WTC11 (cell line): ENCODE data around the gene HOXB13. TPM values are rescaled to one million over a fixed set of nuclear protein-coding genes. Genes with fewer than 3 reads are reported as not detected.

Experiments
- ATAC-seq: fragments of 200-7000 bp; cut with Tn5 transposase; 2 replicates; pipeline ENCODE4 v1.10.0; 2021; ENCODE audit warnings: mild to moderate bottlenecking, moderate library complexity
- CTCF ChIA-PET: fragments of 300-600 bp; sonication (Branson Sonifier 250); formaldehyde crosslinking; loops from one replicate; lab custom pipeline; 2021; ENCODE audit warnings: antibody characterized with exemption; lab: Charles Lee
- POLR2A ChIA-PET: fragments of 350-600 bp; sonication (Branson Sonifier 250); formaldehyde crosslinking; loops from one replicate; lab custom pipeline; 2021; ENCODE audit warnings: antibody characterized with exemption; lab: Charles Lee
- DNase-seq: peaks from one replicate; pipeline ENCODE4 v3.0.0; 2021; ENCODE audit warnings: low spot score
- H3K27ac Mint-ChIP-seq: 2 replicates; pipeline ENCODE4 v1.8.0; 2021; ENCODE audit warnings: mixed read lengths
- H3K27me3 Mint-ChIP-seq: 2 replicates; pipeline ENCODE4 v1.8.0; 2021; ENCODE audit warnings: low read depth, mild to moderate bottlenecking, moderate library complexity, mixed read lengths
- H3K36me3 Mint-ChIP-seq: 2 replicates; pipeline ENCODE4 v1.8.0; 2021; ENCODE audit warnings: mixed read lengths
- H3K4me1 Mint-ChIP-seq: 2 replicates; pipeline ENCODE4 v1.8.0; 2022; ENCODE audit warnings: mixed read lengths
- H3K4me3 Mint-ChIP-seq: 2 replicates; pipeline ENCODE4 v1.8.0; 2021; ENCODE audit warnings: mild to moderate bottlenecking, moderate library complexity, mixed read lengths
- H3K9me3 Mint-ChIP-seq: 2 replicates; pipeline ENCODE4 v1.8.0; 2021; ENCODE audit warnings: mixed read lengths
- ESRRA ChIP-seq: sonication (generic); formaldehyde crosslinking; IDR thresholded peaks from 2 replicates; pipeline ENCODE4 v1.8.1; 2022; ENCODE audit warnings: mild to moderate bottlenecking, missing genetic modification reagents, borderline replicate concordance
- GABPB1 ChIP-seq: sonication (generic); formaldehyde crosslinking; IDR thresholded peaks from 2 replicates; pipeline ENCODE4 v1.8.1; 2023; ENCODE audit warnings: mild to moderate bottlenecking, missing genetic modification reagents
- MYBL2 ChIP-seq: sonication (generic); formaldehyde crosslinking; IDR thresholded peaks from 2 replicates; pipeline ENCODE4 v1.8.1; 2023; ENCODE audit warnings: mild to moderate bottlenecking, moderate library complexity, missing genetic modification reagents
- NFATC4 ChIP-seq: fragments of 250-450 bp; sonication (Bioruptor Pico); IDR thresholded peaks from 2 replicates; pipeline ENCODE4 v1.9.0; 2021; ENCODE audit warnings: mild to moderate bottlenecking
- NFYB ChIP-seq: sonication (generic); formaldehyde crosslinking; conservative IDR thresholded peaks from 2 replicates; pipeline ENCODE4 v1.8.0; 2022; ENCODE audit warnings: low read depth, missing genetic modification reagents
- NR1H2 ChIP-seq: sonication (generic); formaldehyde crosslinking; IDR thresholded peaks from 2 replicates; pipeline ENCODE4 v1.9.0; 2021; ENCODE audit warnings: mild to moderate bottlenecking, moderate library complexity, missing genetic modification reagents
- NR3C1 ChIP-seq: sonication (generic); formaldehyde crosslinking; conservative IDR thresholded peaks from 2 replicates; pipeline ENCODE4 v1.8.1; 2023; ENCODE audit warnings: low read depth, mild to moderate bottlenecking, missing genetic modification reagents
- OVOL2 ChIP-seq: fragments of 250-450 bp; sonication (Bioruptor Pico); IDR thresholded peaks from 2 replicates; pipeline ENCODE4 v1.9.0; 2021; ENCODE audit warnings: mild to moderate bottlenecking, borderline replicate concordance
- RELA ChIP-seq: sonication (generic); formaldehyde crosslinking; IDR thresholded peaks from 2 replicates; pipeline ENCODE4 v1.8.1; 2022; ENCODE audit warnings: missing genetic modification reagents, mild to moderate bottlenecking, borderline replicate concordance
- SMAD3 ChIP-seq: sonication (generic); formaldehyde crosslinking; IDR thresholded peaks from 2 replicates; pipeline ENCODE4 v1.8.0; 2022; ENCODE audit warnings: missing genetic modification reagents, mild to moderate bottlenecking, borderline replicate concordance
- SMAD4 ChIP-seq: sonication (generic); formaldehyde crosslinking; IDR thresholded peaks from 2 replicates; pipeline ENCODE4 v1.8.0; 2022; ENCODE audit warnings: mild to moderate bottlenecking, missing genetic modification reagents
- ZBTB21 ChIP-seq: sonication (generic); formaldehyde crosslinking; IDR thresholded peaks from 2 replicates; pipeline ENCODE4 v1.8.1; 2023; ENCODE audit warnings: mild to moderate bottlenecking, missing genetic modification reagents, borderline replicate concordance
- ZNF138 ChIP-seq: sonication (generic); formaldehyde crosslinking; conservative IDR thresholded peaks from 2 replicates; pipeline ENCODE4 v1.8.1; 2022; ENCODE audit warnings: mild to moderate bottlenecking, moderate library complexity, missing genetic modification reagents
- ZNF423 ChIP-seq: fragments of 250-450 bp; sonication (Bioruptor Pico); IDR thresholded peaks from 2 replicates; pipeline ENCODE4 v2.1.2; 2022; ENCODE audit warnings: mild to moderate bottlenecking, moderate library complexity
- total RNA-seq: library from RNA; stranded (reverse); gene quantifications from 3 replicates; pipeline ENCODE4 v1.2.3, GENCODE V29; 2021
- TF ChIP-seq, protein P1 (sequence below): sonication (generic); formaldehyde crosslinking; IDR thresholded peaks from 2 replicates; pipeline ENCODE4 v1.8.1; 2022; ENCODE audit warnings: missing genetic modification reagents, borderline replicate concordance
- TF ChIP-seq, protein P2 (sequence below): fragments of 250-450 bp; sonication (Bioruptor Pico); IDR thresholded peaks from 2 replicates; pipeline ENCODE4 v1.9.0; 2021; ENCODE audit warnings: mild to moderate bottlenecking
- TF ChIP-seq, protein P3 (sequence below): sonication (generic); formaldehyde crosslinking; IDR thresholded peaks from 2 replicates; pipeline ENCODE4 v1.8.1; 2023; ENCODE audit warnings: mild to moderate bottlenecking, missing genetic modification reagents
- TF ChIP-seq, protein P4 (sequence below): sonication (generic); formaldehyde crosslinking; IDR thresholded peaks from 2 replicates; pipeline ENCODE4 v1.8.1; 2022; ENCODE audit warnings: low read depth, missing genetic modification reagents, borderline replicate concordance
- TF ChIP-seq, protein P5 (sequence below): fragments of 200-600 bp; IDR thresholded peaks from 2 replicates; pipeline ENCODE4 v1.8.0; 2022; ENCODE audit warnings: antibody characterized with exemption

Gene HOXB13
- total RNA-seq, 1 experiment from 2014 or later = 2.8 TPM

DNA sequence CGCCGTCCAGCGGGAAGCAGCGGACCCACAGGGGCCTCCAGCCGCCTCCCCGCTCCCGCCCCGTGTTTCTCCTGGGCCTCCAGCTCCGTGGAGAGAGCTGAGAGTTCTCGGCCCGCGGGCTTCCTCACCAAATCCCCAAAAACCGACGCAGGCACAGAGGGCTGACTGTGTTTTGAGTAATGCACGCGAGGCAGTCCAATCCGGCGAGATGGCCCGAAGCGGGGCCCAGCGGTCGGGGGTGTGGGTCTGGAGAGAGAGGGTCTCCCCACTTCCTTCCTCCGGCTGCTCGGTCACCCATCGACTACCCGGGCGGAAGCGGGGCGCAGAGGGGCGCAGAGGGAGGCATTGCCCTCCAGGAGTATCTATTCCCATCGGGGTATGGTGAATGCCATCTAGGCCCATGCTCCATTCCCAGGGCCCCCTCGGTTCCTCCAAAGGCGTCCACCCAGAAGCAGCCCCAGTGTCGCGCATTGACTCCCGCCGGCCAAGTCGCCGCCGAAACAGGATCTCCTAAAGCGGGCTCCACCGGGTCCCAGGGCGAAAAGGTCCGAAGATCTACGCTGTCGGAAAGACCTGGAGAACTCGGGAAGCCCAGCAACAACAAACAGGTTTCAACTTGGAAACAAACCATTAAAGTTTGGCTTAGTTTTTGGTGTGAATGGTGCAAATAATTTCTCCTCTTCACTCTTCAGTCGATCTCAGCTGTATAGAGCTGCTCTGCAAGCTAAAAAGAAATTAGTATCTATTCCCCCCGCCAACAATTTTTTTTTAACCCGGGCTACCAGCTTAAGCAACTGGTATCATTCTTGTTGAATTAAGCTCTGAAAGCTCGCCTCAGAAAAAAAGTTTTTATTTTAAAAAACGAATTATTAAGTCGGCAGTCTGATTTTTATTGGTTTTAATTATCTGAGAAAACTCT is 19.2 kb upstream of the HOXB13 start:
- Mint-ChIP-seq H3K4me3 (peak overlapping the region; percentile 47), H3K9me3 (no peaks in the 10 kb centered on the region), H3K36me3 (0 out of 2 replicates have a peak, but pooled peaks cover 4% of the 10 kb centered on the region), H3K4me1 (peaks cover 34% of the 10 kb centered on the region), H3K27ac (no peak overlapping the region), H3K27me3 (peaks cover 100% of the 10 kb centered on the region)
- ChIA-PET POLR2A (no interaction called here), CTCF (interaction anchor here (1.0 to 1.6 kb wide), 5 partner anchors 23 to 111 kb away, joined by 3 to 5 read pairs (median 4); no protein-coding TSS in a partner anchor)
- DNase-seq = peak; percentile 60
- peak; percentile 15 for ATAC-seq
- TF ChIP-seq RELA (CRISPR knock-in tag) (no peak), NR3C1 (CRISPR knock-in tag) (no peak), NFATC4 (CRISPR knock-in tag) (no peak), SMAD3 (CRISPR knock-in tag) (no peak), ZNF423 (CRISPR knock-in tag) (no peak), ZNF138 (CRISPR knock-in tag) (no peak), ZBTB21 (CRISPR knock-in tag) (no peak), SMAD4 (CRISPR knock-in tag) (no peak), GABPB1 (CRISPR knock-in tag) (no peak), MYBL2 (CRISPR knock-in tag) (no peak), ESRRA (CRISPR knock-in tag) (no peak), OVOL2 (CRISPR knock-in tag) (no peak), NFYB (CRISPR knock-in tag) (no peak), NR1H2 (CRISPR knock-in tag) (no peak)
- TF ChIP-seq, protein P1, sequence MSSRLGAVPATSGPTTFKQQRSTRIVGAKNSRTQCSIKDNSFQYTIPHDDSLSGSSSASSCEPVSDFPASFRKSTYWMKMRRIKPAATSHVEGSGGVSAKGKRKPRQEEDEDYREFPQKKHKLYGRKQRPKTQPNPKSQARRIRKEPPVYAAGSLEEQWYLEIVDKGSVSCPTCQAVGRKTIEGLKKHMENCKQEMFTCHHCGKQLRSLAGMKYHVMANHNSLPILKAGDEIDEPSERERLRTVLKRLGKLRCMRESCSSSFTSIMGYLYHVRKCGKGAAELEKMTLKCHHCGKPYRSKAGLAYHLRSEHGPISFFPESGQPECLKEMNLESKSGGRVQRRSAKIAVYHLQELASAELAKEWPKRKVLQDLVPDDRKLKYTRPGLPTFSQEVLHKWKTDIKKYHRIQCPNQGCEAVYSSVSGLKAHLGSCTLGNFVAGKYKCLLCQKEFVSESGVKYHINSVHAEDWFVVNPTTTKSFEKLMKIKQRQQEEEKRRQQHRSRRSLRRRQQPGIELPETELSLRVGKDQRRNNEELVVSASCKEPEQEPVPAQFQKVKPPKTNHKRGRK = no peak
- TF ChIP-seq, protein P2, sequence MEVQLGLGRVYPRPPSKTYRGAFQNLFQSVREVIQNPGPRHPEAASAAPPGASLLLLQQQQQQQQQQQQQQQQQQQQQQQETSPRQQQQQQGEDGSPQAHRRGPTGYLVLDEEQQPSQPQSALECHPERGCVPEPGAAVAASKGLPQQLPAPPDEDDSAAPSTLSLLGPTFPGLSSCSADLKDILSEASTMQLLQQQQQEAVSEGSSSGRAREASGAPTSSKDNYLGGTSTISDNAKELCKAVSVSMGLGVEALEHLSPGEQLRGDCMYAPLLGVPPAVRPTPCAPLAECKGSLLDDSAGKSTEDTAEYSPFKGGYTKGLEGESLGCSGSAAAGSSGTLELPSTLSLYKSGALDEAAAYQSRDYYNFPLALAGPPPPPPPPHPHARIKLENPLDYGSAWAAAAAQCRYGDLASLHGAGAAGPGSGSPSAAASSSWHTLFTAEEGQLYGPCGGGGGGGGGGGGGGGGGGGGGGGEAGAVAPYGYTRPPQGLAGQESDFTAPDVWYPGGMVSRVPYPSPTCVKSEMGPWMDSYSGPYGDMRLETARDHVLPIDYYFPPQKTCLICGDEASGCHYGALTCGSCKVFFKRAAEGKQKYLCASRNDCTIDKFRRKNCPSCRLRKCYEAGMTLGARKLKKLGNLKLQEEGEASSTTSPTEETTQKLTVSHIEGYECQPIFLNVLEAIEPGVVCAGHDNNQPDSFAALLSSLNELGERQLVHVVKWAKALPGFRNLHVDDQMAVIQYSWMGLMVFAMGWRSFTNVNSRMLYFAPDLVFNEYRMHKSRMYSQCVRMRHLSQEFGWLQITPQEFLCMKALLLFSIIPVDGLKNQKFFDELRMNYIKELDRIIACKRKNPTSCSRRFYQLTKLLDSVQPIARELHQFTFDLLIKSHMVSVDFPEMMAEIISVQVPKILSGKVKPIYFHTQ (CRISPR knock-in tag) = no peak
- TF ChIP-seq, protein P3, sequence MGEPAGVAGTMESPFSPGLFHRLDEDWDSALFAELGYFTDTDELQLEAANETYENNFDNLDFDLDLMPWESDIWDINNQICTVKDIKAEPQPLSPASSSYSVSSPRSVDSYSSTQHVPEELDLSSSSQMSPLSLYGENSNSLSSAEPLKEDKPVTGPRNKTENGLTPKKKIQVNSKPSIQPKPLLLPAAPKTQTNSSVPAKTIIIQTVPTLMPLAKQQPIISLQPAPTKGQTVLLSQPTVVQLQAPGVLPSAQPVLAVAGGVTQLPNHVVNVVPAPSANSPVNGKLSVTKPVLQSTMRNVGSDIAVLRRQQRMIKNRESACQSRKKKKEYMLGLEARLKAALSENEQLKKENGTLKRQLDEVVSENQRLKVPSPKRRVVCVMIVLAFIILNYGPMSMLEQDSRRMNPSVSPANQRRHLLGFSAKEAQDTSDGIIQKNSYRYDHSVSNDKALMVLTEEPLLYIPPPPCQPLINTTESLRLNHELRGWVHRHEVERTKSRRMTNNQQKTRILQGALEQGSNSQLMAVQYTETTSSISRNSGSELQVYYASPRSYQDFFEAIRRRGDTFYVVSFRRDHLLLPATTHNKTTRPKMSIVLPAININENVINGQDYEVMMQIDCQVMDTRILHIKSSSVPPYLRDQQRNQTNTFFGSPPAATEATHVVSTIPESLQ = no peak
- TF ChIP-seq, protein P4, sequence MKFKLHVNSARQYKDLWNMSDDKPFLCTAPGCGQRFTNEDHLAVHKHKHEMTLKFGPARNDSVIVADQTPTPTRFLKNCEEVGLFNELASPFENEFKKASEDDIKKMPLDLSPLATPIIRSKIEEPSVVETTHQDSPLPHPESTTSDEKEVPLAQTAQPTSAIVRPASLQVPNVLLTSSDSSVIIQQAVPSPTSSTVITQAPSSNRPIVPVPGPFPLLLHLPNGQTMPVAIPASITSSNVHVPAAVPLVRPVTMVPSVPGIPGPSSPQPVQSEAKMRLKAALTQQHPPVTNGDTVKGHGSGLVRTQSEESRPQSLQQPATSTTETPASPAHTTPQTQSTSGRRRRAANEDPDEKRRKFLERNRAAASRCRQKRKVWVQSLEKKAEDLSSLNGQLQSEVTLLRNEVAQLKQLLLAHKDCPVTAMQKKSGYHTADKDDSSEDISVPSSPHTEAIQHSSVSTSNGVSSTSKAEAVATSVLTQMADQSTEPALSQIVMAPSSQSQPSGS = no peak
- TF ChIP-seq, protein P5, sequence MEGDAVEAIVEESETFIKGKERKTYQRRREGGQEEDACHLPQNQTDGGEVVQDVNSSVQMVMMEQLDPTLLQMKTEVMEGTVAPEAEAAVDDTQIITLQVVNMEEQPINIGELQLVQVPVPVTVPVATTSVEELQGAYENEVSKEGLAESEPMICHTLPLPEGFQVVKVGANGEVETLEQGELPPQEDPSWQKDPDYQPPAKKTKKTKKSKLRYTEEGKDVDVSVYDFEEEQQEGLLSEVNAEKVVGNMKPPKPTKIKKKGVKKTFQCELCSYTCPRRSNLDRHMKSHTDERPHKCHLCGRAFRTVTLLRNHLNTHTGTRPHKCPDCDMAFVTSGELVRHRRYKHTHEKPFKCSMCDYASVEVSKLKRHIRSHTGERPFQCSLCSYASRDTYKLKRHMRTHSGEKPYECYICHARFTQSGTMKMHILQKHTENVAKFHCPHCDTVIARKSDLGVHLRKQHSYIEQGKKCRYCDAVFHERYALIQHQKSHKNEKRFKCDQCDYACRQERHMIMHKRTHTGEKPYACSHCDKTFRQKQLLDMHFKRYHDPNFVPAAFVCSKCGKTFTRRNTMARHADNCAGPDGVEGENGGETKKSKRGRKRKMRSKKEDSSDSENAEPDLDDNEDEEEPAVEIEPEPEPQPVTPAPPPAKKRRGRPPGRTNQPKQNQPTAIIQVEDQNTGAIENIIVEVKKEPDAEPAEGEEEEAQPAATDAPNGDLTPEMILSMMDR = no peak
